RWPE1 (cell line): ENCODE results near the gene ACP1.

Source experiments
- CTCF ChIA-PET: fragments of 350-600 bp; sonication (Branson Sonifier 250); formaldehyde crosslinking; extraction: SDS; loops from one replicate; lab custom pipeline; 2021; lab: Yijun Ruan, JAX
- POLR2A ChIA-PET: fragments of 400-600 bp; formaldehyde crosslinking; extraction: SDS; loops from one replicate; lab custom pipeline; 2020; ENCODE audit warnings: antibody characterized with exemption; ENCODE audit not compliant: low non-redundant PET; lab: Yijun Ruan, JAX
- DNase-seq: peaks from one replicate; pipeline ENCODE4 v3.0.0; 2012; ENCODE audit warnings: low spot score
- H3K27ac ChIP-seq: fragments of 450-650 bp; 2 replicates; pipeline ENCODE4 v1.5.1; 2017
- TF ChIP-seq, protein P1 (sequence below): fragments of 450-650 bp; conservative IDR thresholded peaks from 2 replicates; pipeline ENCODE4 v1.5.1; 2017; ENCODE audit warnings: low read depth, mild to moderate bottlenecking

ACP1 gene

DNA sequence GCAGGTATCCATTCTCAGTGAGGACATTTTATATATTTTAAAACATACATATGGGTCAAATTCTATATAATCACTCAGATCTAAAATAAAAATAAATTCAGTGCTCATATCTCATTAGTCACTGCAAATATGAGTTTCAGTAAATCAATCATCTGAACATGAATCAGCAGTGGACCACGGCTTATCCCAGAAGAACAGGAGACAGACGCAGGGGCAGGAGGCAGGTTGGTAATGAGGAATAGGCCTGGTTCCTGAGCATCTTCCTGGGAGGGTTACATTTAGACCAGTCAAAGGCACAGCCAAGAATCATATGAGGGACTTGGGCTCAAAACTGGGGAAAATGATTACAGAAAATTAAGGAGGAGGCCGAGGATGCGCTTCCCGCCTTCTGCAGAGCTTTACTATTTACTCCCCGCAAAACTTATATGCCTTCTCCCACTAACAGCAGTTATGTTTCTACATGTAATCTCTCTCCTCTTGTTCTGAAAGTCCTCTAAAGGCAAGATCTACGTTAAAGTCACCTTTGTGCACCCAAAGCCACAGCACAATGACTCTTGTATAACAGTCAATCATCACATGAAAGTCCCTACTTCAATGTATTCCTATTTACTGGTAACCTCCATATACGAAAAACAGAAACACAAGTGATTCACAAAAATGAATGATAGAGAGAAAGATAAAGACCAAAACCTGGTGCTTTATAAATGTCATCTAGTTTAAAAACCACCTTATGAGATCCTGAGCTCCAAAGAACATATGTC, 36.0 kb upstream of the ACP1 start:
- no peak for DNase-seq
- CTCF ChIA-PET: no interaction called here
- POLR2A ChIA-PET: no interaction called here
- H3K27ac ChIP-seq: no peak overlapping the region
- TF ChIP-seq, protein P1, sequence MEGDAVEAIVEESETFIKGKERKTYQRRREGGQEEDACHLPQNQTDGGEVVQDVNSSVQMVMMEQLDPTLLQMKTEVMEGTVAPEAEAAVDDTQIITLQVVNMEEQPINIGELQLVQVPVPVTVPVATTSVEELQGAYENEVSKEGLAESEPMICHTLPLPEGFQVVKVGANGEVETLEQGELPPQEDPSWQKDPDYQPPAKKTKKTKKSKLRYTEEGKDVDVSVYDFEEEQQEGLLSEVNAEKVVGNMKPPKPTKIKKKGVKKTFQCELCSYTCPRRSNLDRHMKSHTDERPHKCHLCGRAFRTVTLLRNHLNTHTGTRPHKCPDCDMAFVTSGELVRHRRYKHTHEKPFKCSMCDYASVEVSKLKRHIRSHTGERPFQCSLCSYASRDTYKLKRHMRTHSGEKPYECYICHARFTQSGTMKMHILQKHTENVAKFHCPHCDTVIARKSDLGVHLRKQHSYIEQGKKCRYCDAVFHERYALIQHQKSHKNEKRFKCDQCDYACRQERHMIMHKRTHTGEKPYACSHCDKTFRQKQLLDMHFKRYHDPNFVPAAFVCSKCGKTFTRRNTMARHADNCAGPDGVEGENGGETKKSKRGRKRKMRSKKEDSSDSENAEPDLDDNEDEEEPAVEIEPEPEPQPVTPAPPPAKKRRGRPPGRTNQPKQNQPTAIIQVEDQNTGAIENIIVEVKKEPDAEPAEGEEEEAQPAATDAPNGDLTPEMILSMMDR: no peak

DNA sequence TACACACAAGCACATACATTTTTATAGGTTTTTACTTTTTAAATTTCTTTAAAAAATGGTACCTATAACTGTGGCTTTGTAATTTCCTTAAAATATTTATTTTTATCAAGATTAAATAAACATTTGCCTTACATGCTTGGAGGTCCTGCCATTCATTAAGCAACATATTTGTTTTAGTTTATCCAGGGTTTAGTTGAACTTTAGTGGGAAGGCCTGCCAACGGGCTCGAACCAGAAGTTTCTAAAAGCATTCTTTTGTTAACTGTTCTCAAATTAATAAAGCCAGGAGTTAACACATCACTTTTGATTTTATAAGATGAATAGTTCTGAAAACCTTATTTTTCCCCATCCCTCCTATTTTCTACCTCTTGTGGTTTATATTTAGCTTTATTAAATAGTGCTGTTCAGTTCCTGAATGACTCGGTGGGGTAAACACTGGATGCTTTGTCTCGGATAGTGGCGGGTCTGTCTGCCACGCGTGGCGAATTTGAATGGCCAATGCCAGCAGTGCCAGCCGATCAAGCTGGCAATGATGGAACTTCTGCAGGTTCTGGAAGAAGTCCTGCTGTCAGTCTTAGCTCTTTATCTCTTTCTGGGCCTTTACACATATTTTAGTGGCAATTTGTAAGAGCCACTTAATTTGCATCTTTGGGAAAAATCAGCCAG, 33.1 kb upstream of the ACP1 start:
- CTCF ChIA-PET: no interaction called here
- no peak overlapping the region for H3K27ac ChIP-seq
- POLR2A ChIA-PET: no interaction called here
- DNase-seq: no peak
- TF ChIP-seq, protein P1: no peak

DNA sequence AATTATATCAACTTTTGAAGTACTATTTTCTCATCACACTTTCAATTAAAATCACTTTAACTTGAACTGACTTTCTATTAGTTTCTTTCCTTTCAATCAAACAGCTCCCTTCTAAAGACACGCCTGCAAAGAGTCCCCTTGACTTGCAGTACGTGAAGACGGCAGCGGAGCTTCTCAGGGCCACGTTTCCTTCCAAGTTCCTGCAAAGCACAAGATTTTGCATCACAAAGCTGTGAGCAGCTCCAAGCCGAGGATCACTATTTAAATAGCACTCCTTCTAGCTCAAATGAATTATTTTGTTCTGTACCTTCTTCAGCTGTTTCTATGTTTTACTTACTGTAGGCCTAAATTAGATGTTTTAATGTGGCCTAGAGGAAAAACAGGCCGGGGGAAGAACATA, 31.7 kb upstream of the ACP1 start:
- ChIA-PET POLR2A (no interaction called here), CTCF (no interaction called here)
- TF ChIP-seq, protein P1: no peak
- no peak overlapping the region for H3K27ac ChIP-seq
- DNase-seq: no peak

DNA sequence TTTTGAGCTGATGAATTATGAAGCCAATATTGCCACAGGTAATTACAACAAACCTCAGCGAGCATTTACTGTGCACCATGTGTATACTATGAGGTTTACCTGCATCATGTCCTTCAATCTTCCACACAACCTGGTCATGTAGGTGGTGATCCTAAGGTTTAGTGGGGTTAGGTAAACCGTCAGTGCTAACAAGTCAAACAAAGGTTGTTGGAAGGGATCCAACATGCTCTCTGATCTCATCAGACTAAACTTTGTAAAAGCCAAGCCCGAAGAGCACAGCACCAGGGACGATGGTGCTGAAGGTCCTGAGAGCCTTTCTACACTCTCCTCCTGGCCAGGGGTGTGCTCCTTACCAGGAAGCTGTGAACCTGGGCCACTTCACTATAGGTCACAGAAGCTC, 30.3 kb upstream of the ACP1 start:
- H3K27ac ChIP-seq: no peak overlapping the region
- DNase-seq: no peak
- POLR2A ChIA-PET: no interaction called here
- CTCF ChIA-PET: interaction anchor here (1.0 kb wide), 1 partner anchor 11 kb away, joined by 3 read pairs; no protein-coding TSS in a partner anchor
- TF ChIP-seq, protein P1: no peak

DNA sequence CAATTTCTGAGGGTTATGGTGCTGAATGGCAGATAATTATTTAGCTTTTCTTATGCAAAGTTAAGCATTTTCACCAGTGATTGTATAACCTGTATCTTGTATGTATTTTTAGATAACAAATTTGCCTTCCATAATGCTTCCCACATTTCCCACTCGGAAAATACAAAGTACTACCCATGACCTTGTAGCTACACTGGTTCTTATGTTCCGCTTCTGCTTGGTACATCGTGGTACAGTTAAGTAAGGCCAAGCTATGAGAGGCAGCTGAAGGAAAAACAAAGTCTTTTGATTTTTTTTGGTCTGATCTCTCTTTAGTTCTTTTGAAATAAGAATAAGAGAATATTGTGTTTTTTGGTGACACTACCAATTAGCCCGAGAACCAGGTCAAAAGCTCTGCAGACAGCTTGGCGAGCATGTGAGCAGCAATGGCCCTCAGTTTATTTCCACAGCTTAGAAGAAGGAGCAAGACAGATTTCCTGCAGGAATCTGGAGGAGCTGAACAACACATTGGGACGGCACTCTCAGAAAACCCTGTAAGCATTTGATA, 27.7 kb upstream of the ACP1 start:
- CTCF ChIA-PET: no interaction called here
- POLR2A ChIA-PET: no interaction called here
- H3K27ac ChIP-seq: no peak overlapping the region
- TF ChIP-seq, protein P1: no peak
- DNase-seq: no peak

DNA sequence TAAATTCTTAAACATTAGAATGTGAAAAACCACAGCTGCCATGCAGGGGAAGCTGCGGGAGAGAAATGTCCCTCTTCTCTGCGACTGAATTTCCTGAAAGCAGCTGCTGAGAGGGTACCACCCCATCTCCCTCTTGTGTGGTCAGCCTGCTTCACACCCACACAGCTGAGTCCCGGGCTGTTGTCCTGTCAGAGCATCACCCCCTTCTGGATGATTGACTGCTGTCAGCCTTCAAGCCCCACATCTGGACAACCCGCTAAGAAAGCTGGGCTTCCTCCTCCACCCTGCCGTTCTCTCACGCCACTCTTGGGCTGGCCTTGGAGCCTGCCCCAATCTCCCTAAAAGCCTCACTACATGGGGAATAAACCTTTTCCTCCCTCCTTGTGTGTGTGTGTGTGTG, 26.9 kb upstream of the ACP1 start:
- no peak for DNase-seq
- POLR2A ChIA-PET: interaction anchor here (0.6 kb wide), 1 partner anchor 1282 kb away, joined by 7 read pairs; no protein-coding TSS in a partner anchor
- H3K27ac ChIP-seq: no peak overlapping the region
- TF ChIP-seq, protein P1: no peak
- CTCF ChIA-PET: interaction anchor here (0.5 kb wide), 1 partner anchor 8 kb away, joined by 3 read pairs; no protein-coding TSS in a partner anchor
